ENCODE data around the gene RASGRP2.
A peak's percentile ranks its signal among the peaks of the same experiment; 100 is the strongest.

The RASGRP2 gene

GRCh38 chr11:64694026-64694755, 49.8 kb downstream of the RASGRP2 start:
- no peak for DNase-seq

GRCh38 chr11:64692764-64693331, 51.1 kb downstream of the RASGRP2 start:
- no peak for DNase-seq

- no peak for DNase-seq
Observed at GRCh38 chr11:64691543-64691942, 52.4 kb downstream of the RASGRP2 start.

GRCh38 chr11:64690235-64690634, 53.7 kb downstream of the RASGRP2 start:
- no peak for DNase-seq

- peak; percentile 96 for DNase-seq
Observed at GRCh38 chr11:64688534-64688982, 55.4 kb downstream of the RASGRP2 start.

- no peak for DNase-seq
Observed at GRCh38 chr11:64687643-64688533, 56.1 kb downstream of the RASGRP2 start.

- peak; percentile 65 for DNase-seq
Observed at GRCh38 chr11:64687204-64687603, 56.7 kb downstream of the RASGRP2 start.

GRCh38 chr11:64686466-64687170, 57.3 kb downstream of the RASGRP2 start:
- no peak for DNase-seq

GRCh38 chr11:64685536-64685935, 58.4 kb downstream of the RASGRP2 start:
- DNase-seq: no peak

- no peak for DNase-seq
Observed at GRCh38 chr11:64684357-64684756, 59.6 kb downstream of the RASGRP2 start.

GRCh38 chr11:64681171-64681570, 62.8 kb downstream of the RASGRP2 start:
- DNase-seq: no peak

GRCh38 chr11:64679846-64680245, 64.1 kb downstream of the RASGRP2 start:
- no peak for DNase-seq

- no peak for DNase-seq
Observed at GRCh38 chr11:64677441-64678023, 66.4 kb downstream of the RASGRP2 start.

All from hematopoietic multipotent progenitor cell treated with erythropoietin and hydrocortisone succinate and interleukin-3 and kit ligand, for 4 days (in vitro differentiated cells).